Endothelial cell of umbilical vein (primary cell): ENCODE measurements around the gene GNPTAB.

Experiments used
- EZH2 ChIP-seq: IDR thresholded peaks from 2 replicates; pipeline ENCODE4 v1.6.1; 2012; ENCODE audit warnings: borderline replicate concordance, low read depth, mild to moderate bottlenecking, moderate library complexity, low read length, inconsistent platforms; ENCODE audit not compliant: severe bottlenecking
- GATA2 ChIP-seq: IDR thresholded peaks from 2 replicates; pipeline ENCODE4 v1.7.0; 2011; ENCODE audit warnings: low read depth, mild to moderate bottlenecking, moderate library complexity, mixed read lengths, low read length; ENCODE audit not compliant: insufficient read length, insufficient read depth
- JUN ChIP-seq: IDR thresholded peaks from 2 replicates; pipeline ENCODE4 v1.6.1; 2011; ENCODE audit warnings: borderline replicate concordance, low read depth; ENCODE audit not compliant: insufficient read length, insufficient read depth
- POLR2A ChIP-seq: IDR thresholded peaks from 2 replicates; pipeline ENCODE4 v1.6.1; 2012; ENCODE audit warnings: low read depth, mild to moderate bottlenecking, control low read depth, low read length
- TF ChIP-seq, protein P1 (sequence below), 2 donors: IDR thresholded peaks; 1 replicate in 1 of 2; 2 replicates in 1 of 2; pipeline ENCODE4 v1.5.1; 2011; ENCODE audit warnings: low read length in 2 of 2, mild to moderate bottlenecking in 2 of 2, moderate library complexity in 2 of 2, control low read depth in 1 of 2, inconsistent platforms in 1 of 2, low read depth in 1 of 2; ENCODE audit not compliant: insufficient read depth in 1 of 2; ENCODE audit errors: extremely low read depth in 1 of 2

DNA sequence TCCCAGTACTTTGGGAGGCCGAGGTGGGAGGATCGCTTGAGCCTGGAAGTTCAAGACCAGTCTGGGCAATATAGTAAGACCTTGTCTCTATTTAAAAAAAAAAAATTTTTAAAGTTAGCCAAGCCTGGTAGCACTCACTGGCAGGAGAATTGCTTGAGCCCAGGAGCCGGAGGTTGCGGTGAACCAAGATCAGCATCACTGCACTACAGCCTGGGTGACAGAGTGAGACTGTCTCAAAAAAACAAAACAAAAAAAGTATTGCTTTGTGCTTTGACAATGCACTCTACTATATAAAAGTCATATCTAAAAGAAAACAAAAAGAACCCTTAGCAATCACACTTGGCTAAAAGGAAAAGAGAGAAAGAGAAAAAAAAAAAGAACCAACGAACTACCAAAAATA is 26.8 kb downstream of the GNPTAB start:
- TF ChIP-seq, protein P1, sequence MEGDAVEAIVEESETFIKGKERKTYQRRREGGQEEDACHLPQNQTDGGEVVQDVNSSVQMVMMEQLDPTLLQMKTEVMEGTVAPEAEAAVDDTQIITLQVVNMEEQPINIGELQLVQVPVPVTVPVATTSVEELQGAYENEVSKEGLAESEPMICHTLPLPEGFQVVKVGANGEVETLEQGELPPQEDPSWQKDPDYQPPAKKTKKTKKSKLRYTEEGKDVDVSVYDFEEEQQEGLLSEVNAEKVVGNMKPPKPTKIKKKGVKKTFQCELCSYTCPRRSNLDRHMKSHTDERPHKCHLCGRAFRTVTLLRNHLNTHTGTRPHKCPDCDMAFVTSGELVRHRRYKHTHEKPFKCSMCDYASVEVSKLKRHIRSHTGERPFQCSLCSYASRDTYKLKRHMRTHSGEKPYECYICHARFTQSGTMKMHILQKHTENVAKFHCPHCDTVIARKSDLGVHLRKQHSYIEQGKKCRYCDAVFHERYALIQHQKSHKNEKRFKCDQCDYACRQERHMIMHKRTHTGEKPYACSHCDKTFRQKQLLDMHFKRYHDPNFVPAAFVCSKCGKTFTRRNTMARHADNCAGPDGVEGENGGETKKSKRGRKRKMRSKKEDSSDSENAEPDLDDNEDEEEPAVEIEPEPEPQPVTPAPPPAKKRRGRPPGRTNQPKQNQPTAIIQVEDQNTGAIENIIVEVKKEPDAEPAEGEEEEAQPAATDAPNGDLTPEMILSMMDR (IDR thresholded peaks at IDR 0.05; ENCODE audit: extremely low read depth in 1 of 2, insufficient read depth in 1 of 2, low read depth in 1 of 2, low read length in 2 of 2), result no peak
- no peak for TF ChIP-seq JUN
- TF ChIP-seq GATA2, result no peak
- TF ChIP-seq EZH2, result no peak
- no peak for TF ChIP-seq POLR2A
